Neuronal stem cell (in vitro differentiated cells): ENCODE measurements around the gene PRIM1.

Experiments used
- DNase-seq: peaks from one replicate; pipeline ENCODE4 v3.0.0-alpha.2; 2013; ENCODE audit warnings: low spot score
- H2AFZ ChIP-seq: one replicate; pipeline ENCODE4 v1.6.1; 2013; ENCODE audit warnings: mild to moderate bottlenecking, low read length, inconsistent platforms
- H2AK5ac ChIP-seq: 2 replicates; pipeline ENCODE4 v1.6.1; 2013; ENCODE audit warnings: low read depth, mild to moderate bottlenecking, inconsistent platforms, low read length, moderate library complexity, mixed read lengths
- H2BK120ac ChIP-seq: 2 replicates; pipeline ENCODE4 v1.6.1; 2013; ENCODE audit warnings: low read depth, mild to moderate bottlenecking, inconsistent platforms, low read length, moderate library complexity, mixed read lengths
- H2BK12ac ChIP-seq: one replicate; pipeline ENCODE4 v1.6.1; 2013; ENCODE audit warnings: low read length, inconsistent platforms
- H2BK15ac ChIP-seq: 2 replicates; pipeline ENCODE4 v1.6.1; 2013; ENCODE audit warnings: mild to moderate bottlenecking, low read length, inconsistent platforms, mixed read lengths
- H2BK5ac ChIP-seq: one replicate; pipeline ENCODE4 v1.6.1; 2013; ENCODE audit warnings: inconsistent platforms, mild to moderate bottlenecking, low read length, moderate library complexity
- H3K14ac ChIP-seq: one replicate; pipeline ENCODE4 v1.6.1; 2013; ENCODE audit warnings: low read length, inconsistent platforms
- H3K18ac ChIP-seq: 2 replicates; pipeline ENCODE4 v1.6.1; 2013; ENCODE audit warnings: low read length, inconsistent platforms
- H3K23ac ChIP-seq: 2 replicates; pipeline ENCODE4 v1.6.1; 2013; ENCODE audit warnings: low read depth, mild to moderate bottlenecking, mixed read lengths, low read length, inconsistent platforms; ENCODE audit not compliant: poor library complexity
- H3K27ac ChIP-seq: replicated peaks from 3 replicates; pipeline ENCODE4 v1.5.1; 2013; ENCODE audit warnings: low read length, inconsistent platforms
- H3K27me3 ChIP-seq, 3 experiments: 2 replicates each; pipeline ENCODE4 v1.6.1; 2013; ENCODE audit warnings: low read length in 3 of 3, mild to moderate bottlenecking in 2 of 3, inconsistent platforms in 1 of 3, low read depth in 1 of 3, mixed read lengths in 1 of 3, moderate library complexity in 1 of 3; ENCODE audit not compliant: control insufficient read depth in 3 of 3, insufficient read depth in 3 of 3
- H3K36me3 ChIP-seq, 2 donors: replicated peaks in 1 of 2; 2 replicates each; pipeline ENCODE4 v1.6.1; 2013; ENCODE audit warnings: low read length in 2 of 2; ENCODE audit not compliant: control insufficient read depth in 2 of 2, insufficient read depth in 2 of 2
- H3K4ac ChIP-seq: 2 replicates; pipeline ENCODE4 v1.6.1; 2013; ENCODE audit warnings: inconsistent platforms, mild to moderate bottlenecking, low read length, moderate library complexity
- H3K4me1 ChIP-seq, 2 donors: 1 replicate in 1 of 2; 2 replicates in 1 of 2; pipeline ENCODE4 v1.6.1; 2013; ENCODE audit warnings: low read length in 2 of 2, low read depth in 1 of 2; ENCODE audit not compliant: control insufficient read depth in 2 of 2, insufficient read depth in 1 of 2
- H3K4me2 ChIP-seq: one replicate; pipeline ENCODE4 v1.6.1; 2013; ENCODE audit warnings: mild to moderate bottlenecking, low read length, inconsistent platforms; ENCODE audit not compliant: insufficient read depth, poor library complexity, severe bottlenecking
- H3K4me3 ChIP-seq, 2 donors: 2 replicates each; pipeline ENCODE4 v1.5.1; 2013; ENCODE audit warnings: low read length in 2 of 2, mild to moderate bottlenecking in 2 of 2, inconsistent platforms in 1 of 2, moderate library complexity in 1 of 2
- H3K79me1 ChIP-seq: one replicate; pipeline ENCODE4 v1.6.1; 2013; ENCODE audit warnings: low read depth, mild to moderate bottlenecking, inconsistent platforms, low read length, moderate library complexity
- H3K9ac ChIP-seq: one replicate; pipeline ENCODE4 v1.6.1; 2013; ENCODE audit warnings: mild to moderate bottlenecking, low read depth, low read length, inconsistent platforms; ENCODE audit not compliant: poor library complexity
- H3K9me3 ChIP-seq, 2 donors: replicated peaks in 1 of 2; 2 replicates each; pipeline versions ENCODE3 to v1.6.1; 2013; ENCODE audit warnings: low read length in 2 of 2, mild to moderate bottlenecking in 2 of 2, inconsistent platforms in 1 of 2, low read depth in 1 of 2, mixed read lengths in 1 of 2, moderate library complexity in 1 of 2; ENCODE audit not compliant: control insufficient read depth in 2 of 2, insufficient read depth in 1 of 2
- H4K8ac ChIP-seq: one replicate; pipeline ENCODE4 v1.6.1; 2013; ENCODE audit warnings: low read depth, mild to moderate bottlenecking, inconsistent platforms, low read length, moderate library complexity
- H4K91ac ChIP-seq: one replicate; pipeline ENCODE4 v1.6.1; 2013; ENCODE audit warnings: low read length, low read depth, mild to moderate bottlenecking, inconsistent platforms; ENCODE audit not compliant: poor library complexity
- WGBS, 2 donors: extraction: QIAGEN DNeasy Blood & Tissue Kit; methylation state at CpG; one replicate each; pipeline ENCODE4 v1.1.7; 2013; ENCODE audit warnings: missing lambda C conversion rate in 2 of 2, mixed read lengths in 1 of 2; ENCODE audit not compliant: insufficient read length in 2 of 2, insufficient replicate concordance in 1 of 2; ENCODE audit errors: extremely low coverage in 2 of 2; 5-methylcytosine and 5-hydroxymethylcytosine counted together

PRIM1 gene

GRCh38 chr12:56778756-56779155 lies 26.6 kb upstream of the PRIM1 start:
- Histone ChIP-seq H3K9ac (no peak overlapping the region), H3K23ac (no peak overlapping the region)
- WGBS, 2 donors, result no CpG with 5 or more reads among the region's 17 CpGs

GRCh38 chr12:56776654-56777053 lies 24.5 kb upstream of the PRIM1 start:
- no CpG with 5 or more reads among the region's 3 CpGs for WGBS, 2 donors
- Histone ChIP-seq H3K14ac (no peak overlapping the region), H3K36me3 (no peaks in the 10 kb centered on the region), H3K4me3 (no peak overlapping the region), H4K91ac (no peak overlapping the region), H3K4me1 (no peaks in the 10 kb centered on the region), H2BK120ac (no peak overlapping the region), H2BK5ac (no peak overlapping the region), H2AFZ (no peak overlapping the region), H2BK12ac (no peak overlapping the region), H3K18ac (no peak overlapping the region), H2BK15ac (no peak overlapping the region), H4K8ac (no peak overlapping the region), H3K27ac (no peak overlapping the region), H3K4me2 (no peak overlapping the region), H3K9ac (no peak overlapping the region), H3K79me1 (no peaks in the 10 kb centered on the region), H2AK5ac (no peak overlapping the region), H3K23ac (no peak overlapping the region), H3K9me3 (no peaks in the 10 kb centered on the region), H3K4ac (no peak overlapping the region), H3K27me3 (peaks cover 0 to 2% (median 0%) of the 10 kb centered on the region in 3 experiments)
- DNase-seq, result no peak

More at GRCh38 chr12:56778756-56779155, 26.6 kb upstream of the PRIM1 start:
- no peak overlapping the region for H2BK15ac ChIP-seq
- no peak overlapping the region for H3K4me3 ChIP-seq
- no peak overlapping the region for H4K91ac ChIP-seq
- no peaks in the 10 kb centered on the region for H3K79me1 ChIP-seq
- no peak overlapping the region for H3K14ac ChIP-seq
- no peak overlapping the region for H2BK12ac ChIP-seq
- H3K27me3 ChIP-seq, result no peaks in the 10 kb centered on the region
- H2AK5ac ChIP-seq, result no peak overlapping the region
- H3K4me1 ChIP-seq, result no peaks in the 10 kb centered on the region
- peaks cover 0 to 2% of the 10 kb centered on the region in 2 donors for H3K9me3 ChIP-seq
- no peak overlapping the region for H3K4me2 ChIP-seq
- no peak overlapping the region for H4K8ac ChIP-seq
- no peak overlapping the region for H2AFZ ChIP-seq
- H2BK5ac ChIP-seq, result no peak overlapping the region
- no peak overlapping the region for H2BK120ac ChIP-seq
- no peak overlapping the region for H3K18ac ChIP-seq
- no peaks in the 10 kb centered on the region for H3K36me3 ChIP-seq
- no peak overlapping the region for H3K4ac ChIP-seq
- no peak overlapping the region for H3K27ac ChIP-seq
- DNase-seq, result no peak

- no peak overlapping the region for H3K14ac ChIP-seq
- H2AK5ac ChIP-seq, result no peak overlapping the region
- H3K18ac ChIP-seq, result no peak overlapping the region
- no peak overlapping the region for H4K8ac ChIP-seq
- no peaks in the 10 kb centered on the region for H3K79me1 ChIP-seq
- H3K36me3 ChIP-seq, result no peaks in the 10 kb centered on the region
- no peak overlapping the region for H2AFZ ChIP-seq
- H4K91ac ChIP-seq, result no peak overlapping the region
- no peak overlapping the region for H3K27ac ChIP-seq
- no peak overlapping the region for H3K4me2 ChIP-seq
- no peak overlapping the region for H2BK15ac ChIP-seq
- no peak overlapping the region for H2BK12ac ChIP-seq
- no peak overlapping the region for H3K4me3 ChIP-seq
- H2BK120ac ChIP-seq, result no peak overlapping the region
- no peak overlapping the region for H3K4ac ChIP-seq
- H2BK5ac ChIP-seq, result no peak overlapping the region
- no peak overlapping the region for H3K23ac ChIP-seq
- no peaks in the 10 kb centered on the region for H3K9me3 ChIP-seq
- H3K9ac ChIP-seq, result no peak overlapping the region
- H3K4me1 ChIP-seq, result no peaks in the 10 kb centered on the region
- no peak for DNase-seq
- peaks cover 0 to 5% (median 0%) of the 10 kb centered on the region in 3 experiments for H3K27me3 ChIP-seq
- WGBS, 2 donors, result no CpG with 5 or more reads among the region's 6 CpGs
Measured at GRCh38 chr12:56775638-56776037, 23.5 kb upstream of the PRIM1 start.

- Histone ChIP-seq H4K91ac (no peak overlapping the region), H3K4me1 (no peaks in the 10 kb centered on the region), H3K9ac (no peak overlapping the region), H3K4me3 (no peak overlapping the region), H3K14ac (no peak overlapping the region), H2BK12ac (no peak overlapping the region), H3K4ac (no peak overlapping the region), H3K27me3 (peaks cover 0 to 13% (median 0%) of the 10 kb centered on the region in 3 experiments), H2AFZ (no peak overlapping the region), H3K4me2 (no peak overlapping the region), H2BK5ac (no peak overlapping the region), H2AK5ac (no peak overlapping the region), H4K8ac (no peak overlapping the region), H3K18ac (no peak overlapping the region), H3K79me1 (no peaks in the 10 kb centered on the region), H2BK120ac (no peak overlapping the region), H3K23ac (no peak overlapping the region), H3K27ac (no peak overlapping the region), H3K36me3 (no peaks in the 10 kb centered on the region), H2BK15ac (no peak overlapping the region), H3K9me3 (no peaks in the 10 kb centered on the region)
- DNase-seq, result no peak
- no CpG with 5 or more reads among the region's 2 CpGs for WGBS, 2 donors
Measured at GRCh38 chr12:56773113-56773512, 21.0 kb upstream of the PRIM1 start.
